ENCODE results near the gene SNRPA. TPM values are rescaled to one million over a fixed set of nuclear protein-coding genes. Genes with fewer than 3 reads are reported as not detected.
"Not testable (repeated sequence)": the region's sequence is repeated elsewhere in the genome, so short reads cannot be mapped to it uniquely, and the experiment has no call there.

Gene SNRPA
- total and polyA plus RNA-seq, 5 donors from 2014 or later: 36.3 to 78.6 (median 43.8) TPM

DNA sequence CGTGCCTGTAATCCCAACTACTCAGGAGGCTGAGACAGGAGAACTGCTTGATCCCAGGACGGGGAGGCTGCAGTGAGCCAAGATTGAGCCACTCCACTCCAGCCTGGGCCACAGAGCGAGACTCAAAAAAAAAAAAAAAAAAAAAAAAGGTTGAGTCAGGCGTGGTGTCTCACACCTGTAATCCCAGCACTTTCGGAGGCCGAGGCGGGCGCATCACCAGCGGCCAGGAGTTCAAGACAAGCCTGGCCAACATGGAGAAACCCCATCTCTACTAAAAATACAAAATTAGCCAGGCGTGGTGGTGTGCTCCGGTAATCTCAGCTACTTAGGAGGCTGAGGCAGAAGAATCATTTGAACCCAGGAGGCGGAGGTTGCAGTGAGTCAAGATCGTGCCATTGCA lies 15.4 kb downstream of the SNRPA start:
- H3K27ac Mint-ChIP-seq; H3K9me3 ChIP-seq (ENCODE audit: control insufficient read depth in 2 of 2, low read length in 2 of 2); H3K27ac ChIP-seq (ENCODE audit: insufficient read depth, low read length, poor library complexity, severe bottlenecking); DNase-seq; H3K4me3 Mint-ChIP-seq; ATAC-seq (ENCODE audit: low read depth in 2 of 2); H3K4me1 ChIP-seq (ENCODE audit: control insufficient read depth, insufficient read depth, low read length, poor library complexity, severe bottlenecking); H3K4me3 ChIP-seq (ENCODE audit: low read depth, low read length); H3K27me3 Mint-ChIP-seq; H3K9me3 Mint-ChIP-seq; H3K27me3 ChIP-seq (ENCODE audit: control insufficient read depth, insufficient read depth, low read length): not testable (repeated sequence)
- Mint-ChIP-seq H3K4me1 (peaks cover 5 to 22% (median 7%) of the 10 kb centered on the region in 4 donors), H3K36me3 (peaks cover 37% of the 10 kb centered on the region)
- peaks cover 52% of the 10 kb centered on the region for H3K36me3 ChIP-seq (ENCODE audit: control insufficient read depth, insufficient read depth, low read length)

- Mint-ChIP-seq H3K4me1 (peaks cover 5 to 17% (median 7%) of the 10 kb centered on the region in 4 donors), H3K27ac (no peak overlapping the region), H3K9me3 (peaks cover 0 to 3% (median 0%) of the 10 kb centered on the region in 7 donors), H3K27me3 (no peaks in the 10 kb centered on the region), H3K4me3 (peak overlapping the region in 1 of 4 donors; percentile 32), H3K36me3 (peaks cover 19% of the 10 kb centered on the region)
- no peak overlapping the region for H3K4me3 ChIP-seq (ENCODE audit: low read depth, low read length)
- H3K9me3 ChIP-seq (ENCODE audit: control insufficient read depth in 2 of 2, low read length in 2 of 2): no peaks in the 10 kb centered on the region
- H3K27ac ChIP-seq (ENCODE audit: insufficient read depth, low read length, poor library complexity, severe bottlenecking): no peak overlapping the region
- ATAC-seq (ENCODE audit: low read depth in 2 of 2) (no peak), DNase-seq (no peak)
- no peaks in the 10 kb centered on the region for H3K27me3 ChIP-seq (ENCODE audit: control insufficient read depth, insufficient read depth, low read length)
- H3K36me3 ChIP-seq (ENCODE audit: control insufficient read depth, insufficient read depth, low read length): peaks cover 27% of the 10 kb centered on the region
- H3K4me1 ChIP-seq (ENCODE audit: control insufficient read depth, insufficient read depth, low read length, poor library complexity, severe bottlenecking): no peaks in the 10 kb centered on the region
Measured at GRCh38 chr19:40768869-40769268, 17.9 kb downstream of the SNRPA start.

GRCh38 chr19:40771101-40771862 lies 20.3 kb downstream of the SNRPA start:
- not testable (repeated sequence) for H3K27me3 ChIP-seq (ENCODE audit: control insufficient read depth, insufficient read depth, low read length); H3K36me3 ChIP-seq (ENCODE audit: control insufficient read depth, insufficient read depth, low read length); H3K9me3 ChIP-seq (ENCODE audit: control insufficient read depth in 2 of 2, low read length in 2 of 2); H3K27me3 Mint-ChIP-seq; H3K9me3 Mint-ChIP-seq; H3K4me1 ChIP-seq (ENCODE audit: control insufficient read depth, insufficient read depth, low read length, poor library complexity, severe bottlenecking); H3K27ac ChIP-seq (ENCODE audit: insufficient read depth, low read length, poor library complexity, severe bottlenecking); H3K4me3 ChIP-seq (ENCODE audit: low read depth, low read length)
- peak overlapping the region; percentile 12 to 67 (median 60) for H3K27ac Mint-ChIP-seq
- peak overlapping the region in 1 of 4 donors; percentile 67 for H3K4me3 Mint-ChIP-seq
- H3K4me1 Mint-ChIP-seq: peaks cover 5 to 11% (median 7%) of the 10 kb centered on the region in 4 donors
- peak in 1 of 2 donors; percentile 25 for ATAC-seq (ENCODE audit: low read depth in 2 of 2)
- DNase-seq: peak in 2 of 3 donors; percentile 44 to 60
- H3K36me3 Mint-ChIP-seq: peaks cover 10% of the 10 kb centered on the region

DNA sequence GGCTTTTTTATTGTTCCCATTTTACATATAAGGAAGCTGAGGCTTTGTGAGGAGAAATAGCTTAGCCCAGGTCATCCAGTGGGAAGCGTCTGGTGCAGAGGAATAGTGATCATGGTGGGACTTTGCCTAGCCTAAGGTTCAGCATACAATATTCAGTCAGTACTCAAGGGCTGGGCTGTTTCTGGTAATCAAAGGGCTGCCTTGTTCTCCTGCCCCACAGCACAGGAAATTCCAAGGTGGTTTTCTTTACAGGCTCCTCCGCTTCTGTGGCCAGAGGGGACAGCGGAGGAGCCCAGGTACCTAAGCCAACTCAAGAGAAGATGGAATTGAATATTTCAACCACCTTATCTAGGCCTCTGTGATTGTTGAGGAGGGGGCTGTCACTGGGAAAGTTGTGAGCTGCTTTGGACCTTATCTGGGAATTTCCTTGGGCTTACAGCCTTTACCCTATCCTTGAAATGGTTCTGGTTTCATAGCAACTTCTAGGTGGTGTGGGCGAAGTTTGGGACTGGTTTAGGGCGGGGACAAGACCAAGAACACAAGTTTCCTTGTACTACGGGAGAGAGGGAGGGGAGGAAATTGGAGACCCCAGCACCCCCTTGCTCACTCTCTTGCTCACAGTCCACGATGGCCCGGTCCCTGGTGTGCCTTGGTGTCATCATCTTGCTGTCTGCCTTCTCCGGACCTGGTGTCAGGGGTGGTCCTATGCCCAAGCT lies 24.1 kb downstream of the SNRPA start, which contains the start of gene MIA:
Gene MIA (plus strand): TSS at position 606 of the 716 bp plus-strand sequence. CDS start 22 bp downstream, at position 628.
- H3K9me3 Mint-ChIP-seq: peaks cover 0 to 3% (median 0%) of the 10 kb centered on the region in 7 donors
- Histone ChIP-seq H3K4me3 (ENCODE audit: low read depth, low read length) (no peak within 1 kb of the TSS), H3K9me3 (ENCODE audit: control insufficient read depth in 2 of 2, low read length in 2 of 2) (no peaks in the 10 kb centered on the region), H3K4me1 (ENCODE audit: control insufficient read depth, insufficient read depth, low read length, poor library complexity, severe bottlenecking) (peaks cover 22% of the 10 kb centered on the region), H3K36me3 (ENCODE audit: control insufficient read depth, insufficient read depth, low read length) (no peaks in the 10 kb centered on the region), H3K27me3 (ENCODE audit: control insufficient read depth, insufficient read depth, low read length) (no peaks in the 10 kb centered on the region), H3K27ac (ENCODE audit: insufficient read depth, low read length, poor library complexity, severe bottlenecking) (no peak within 1 kb of the TSS)
- ATAC-seq (ENCODE audit: low read depth in 2 of 2) (no peak), DNase-seq (no peak)
- peaks cover 6 to 40% (median 24%) of the 10 kb centered on the region in 4 donors for H3K4me1 Mint-ChIP-seq
- peaks cover 9% of the 10 kb centered on the region for H3K36me3 Mint-ChIP-seq
- peak within 1 kb of the TSS in 3 of 4 donors; percentile 22 to 79 (median 37) for H3K4me3 Mint-ChIP-seq
- peak within 1 kb of the TSS in 2 of 3 donors; percentile 69 to 97 for H3K27ac Mint-ChIP-seq
- peaks cover 8% of the 10 kb centered on the region for H3K27me3 Mint-ChIP-seq

- H3K4me1 Mint-ChIP-seq: peaks cover 6 to 43% (median 24%) of the 10 kb centered on the region in 4 donors
- ATAC-seq (ENCODE audit: low read depth in 2 of 2): no peak
Measured at GRCh38 chr19:40775632-40776022, 24.6 kb downstream of the SNRPA start.

DNA sequence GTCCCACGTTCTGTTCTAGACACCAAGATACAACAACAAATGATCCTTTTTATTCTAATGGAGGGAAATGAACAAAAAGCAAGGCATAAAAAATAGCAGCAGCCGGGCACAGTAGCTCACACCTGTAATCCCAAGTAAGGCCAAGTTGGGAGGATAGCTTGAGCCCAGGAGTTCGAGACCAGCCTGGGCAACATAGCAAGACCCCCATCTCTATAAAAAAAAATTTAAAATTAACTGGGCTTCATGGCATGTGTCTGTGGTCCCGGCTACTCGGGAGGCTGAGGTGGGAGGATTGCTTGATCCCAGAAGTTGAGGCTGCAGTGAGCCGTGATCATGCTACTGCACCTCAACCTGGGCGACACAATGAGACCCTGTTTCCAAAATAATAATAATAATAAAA lies 25.4 kb downstream of the SNRPA start:
- Histone ChIP-seq H3K4me1 (ENCODE audit: control insufficient read depth, insufficient read depth, low read length, poor library complexity, severe bottlenecking) (peaks cover 22% of the 10 kb centered on the region), H3K36me3 (ENCODE audit: control insufficient read depth, insufficient read depth, low read length) (peaks cover under 1% of the 10 kb centered on the region), H3K27me3 (ENCODE audit: control insufficient read depth, insufficient read depth, low read length) (no peaks in the 10 kb centered on the region), H3K9me3 (ENCODE audit: control insufficient read depth in 2 of 2, low read length in 2 of 2) (no peaks in the 10 kb centered on the region), H3K27ac (ENCODE audit: insufficient read depth, low read length, poor library complexity, severe bottlenecking) (no peak overlapping the region), H3K4me3 (ENCODE audit: low read depth, low read length) (no peak overlapping the region)
- H3K27ac Mint-ChIP-seq: peak overlapping the region; percentile 69 to 98 (median 97)
- H3K9me3 Mint-ChIP-seq: no peaks in the 10 kb centered on the region
- H3K27me3 Mint-ChIP-seq: peaks cover 8% of the 10 kb centered on the region
- peaks cover under 1 to 40% (median 19%) of the 10 kb centered on the region in 4 donors for H3K4me1 Mint-ChIP-seq
- no peak for DNase-seq
- peaks cover 6% of the 10 kb centered on the region for H3K36me3 Mint-ChIP-seq
- ATAC-seq (ENCODE audit: low read depth in 2 of 2): no peak
- H3K4me3 Mint-ChIP-seq: peak overlapping the region in 3 of 4 donors; percentile 22 to 98 (median 79)

More at GRCh38 chr19:40775632-40776022, 24.6 kb downstream of the SNRPA start:
- H3K27me3 Mint-ChIP-seq: peaks cover 8% of the 10 kb centered on the region
- peak overlapping the region in 1 of 3 donors; percentile 41 for H3K27ac Mint-ChIP-seq
- no peak overlapping the region for H3K4me3 ChIP-seq (ENCODE audit: low read depth, low read length)
- H3K27me3 ChIP-seq (ENCODE audit: control insufficient read depth, insufficient read depth, low read length): no peaks in the 10 kb centered on the region
- no peaks in the 10 kb centered on the region for H3K9me3 ChIP-seq (ENCODE audit: control insufficient read depth in 2 of 2, low read length in 2 of 2)
- H3K27ac ChIP-seq (ENCODE audit: insufficient read depth, low read length, poor library complexity, severe bottlenecking): no peak overlapping the region
- no peaks in the 10 kb centered on the region for H3K36me3 ChIP-seq (ENCODE audit: control insufficient read depth, insufficient read depth, low read length)
- H3K4me3 Mint-ChIP-seq: peak overlapping the region in 1 of 4 donors; percentile 78
- DNase-seq: no peak
- peaks cover 0 to 3% (median 0%) of the 10 kb centered on the region in 7 donors for H3K9me3 Mint-ChIP-seq
- peaks cover 22% of the 10 kb centered on the region for H3K4me1 ChIP-seq (ENCODE audit: control insufficient read depth, insufficient read depth, low read length, poor library complexity, severe bottlenecking)
- H3K36me3 Mint-ChIP-seq: peaks cover 8% of the 10 kb centered on the region

DNA sequence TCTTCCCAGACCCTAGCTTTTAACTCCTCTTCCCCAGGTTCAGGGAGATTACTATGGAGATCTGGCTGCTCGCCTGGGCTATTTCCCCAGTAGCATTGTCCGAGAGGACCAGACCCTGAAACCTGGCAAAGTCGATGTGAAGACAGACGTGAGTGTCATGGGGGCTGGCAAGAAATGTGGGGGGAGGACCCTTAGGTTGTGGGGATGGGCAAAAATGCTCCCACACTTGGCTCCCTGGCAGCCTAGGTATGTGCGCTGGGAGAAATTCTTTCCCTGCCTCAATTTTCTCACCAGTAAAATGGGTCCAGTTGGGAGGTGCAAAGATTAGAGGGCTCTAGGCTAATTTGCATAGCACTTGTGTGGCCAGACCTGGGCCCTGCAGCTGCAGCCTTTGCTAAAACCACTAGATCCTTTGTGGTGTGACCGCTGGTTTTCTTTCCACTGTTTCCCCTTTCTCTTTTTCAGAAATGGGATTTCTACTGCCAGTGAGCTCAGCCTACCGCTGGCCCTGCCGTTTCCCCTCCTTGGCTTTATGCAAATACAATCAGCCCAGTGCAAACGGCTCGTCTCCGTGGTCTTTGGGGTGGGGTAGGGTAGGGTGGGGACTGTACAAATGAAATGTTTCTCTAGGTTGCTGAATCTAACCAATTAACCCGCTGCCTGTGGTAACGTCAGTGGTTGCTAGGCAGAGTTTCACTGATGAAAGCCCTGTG lies 26.1 kb downstream of the SNRPA start:
- Histone ChIP-seq H3K27ac (ENCODE audit: insufficient read depth, low read length, poor library complexity, severe bottlenecking) (peak overlapping the region; percentile 98), H3K36me3 (ENCODE audit: control insufficient read depth, insufficient read depth, low read length) (peaks cover 2% of the 10 kb centered on the region), H3K27me3 (ENCODE audit: control insufficient read depth, insufficient read depth, low read length) (no peaks in the 10 kb centered on the region), H3K4me1 (ENCODE audit: control insufficient read depth, insufficient read depth, low read length, poor library complexity, severe bottlenecking) (peaks cover 22% of the 10 kb centered on the region), H3K9me3 (ENCODE audit: control insufficient read depth in 2 of 2, low read length in 2 of 2) (no peaks in the 10 kb centered on the region), H3K4me3 (ENCODE audit: low read depth, low read length) (peak overlapping the region; percentile 97)
- Mint-ChIP-seq H3K4me1 (peaks cover 0 to 42% (median 19%) of the 10 kb centered on the region in 4 donors), H3K27ac (peak overlapping the region; percentile 94 to 98 (median 97)), H3K27me3 (peaks cover 8% of the 10 kb centered on the region), H3K4me3 (peak overlapping the region; percentile 94 to 99 (median 98)), H3K9me3 (no peaks in the 10 kb centered on the region), H3K36me3 (peaks cover 9% of the 10 kb centered on the region)
- peak; percentile 87 to 97 (median 90) for DNase-seq
- peak; percentile 68 to 70 for ATAC-seq (ENCODE audit: low read depth in 2 of 2)

Data from CD4-positive, CD25-positive, alpha-beta regulatory T cell (primary cell).